Heart right ventricle (tissue), 16 donors: ENCODE results near the gene DCTN2. TPM values are rescaled to one million over a fixed set of nuclear protein-coding genes. Genes with fewer than 3 reads are reported as not detected.

ENCODE experiments used
- ATAC-seq, 8 donors: fragments of 200-7000 bp; cut with Tn5 transposase; one replicate each; pipeline ENCODE4 v1.9.1; 2020; ENCODE audit warnings: mild to moderate bottlenecking in 8 of 8, moderate library complexity in 8 of 8, moderate number of reproducible peaks in 1 of 8
- DNase-seq, 2 donors: peaks; one replicate each; pipeline ENCODE4 v3.0.0-alpha.2; 2020
- H3K27ac ChIP-seq, 10 donors: fragments of 200-600 bp; sonication (generic) in 2 of 10; one replicate each; pipeline versions ENCODE4 v1.5.0 to v1.8.0; 2020 to 2022; ENCODE audit warnings: mild to moderate bottlenecking in 3 of 10
- H3K27me3 ChIP-seq, 7 donors: fragments of 200-600 bp; one replicate each; pipeline ENCODE4 v1.8.0; 2021 to 2022; ENCODE audit warnings: mild to moderate bottlenecking in 2 of 7
- H3K36me3 ChIP-seq, 9 donors: fragments of 200-600 bp; sonication (generic) in 1 of 9; one replicate each; pipeline versions ENCODE4 v1.5.0 to v1.8.0; 2020 to 2022; ENCODE audit warnings: mild to moderate bottlenecking in 2 of 9
- H3K4me1 ChIP-seq, 9 donors: fragments of 200-600 bp; sonication (generic) in 1 of 9; one replicate each; pipeline versions ENCODE4 v1.5.0 to v1.8.0; 2020 to 2022; ENCODE audit warnings: mild to moderate bottlenecking in 4 of 9
- H3K4me3 ChIP-seq, 10 donors: fragments of 200-600 bp; sonication (generic) in 2 of 10; one replicate each; pipeline versions ENCODE4 v1.5.0 to v1.8.0; 2020 to 2022; ENCODE audit warnings: mild to moderate bottlenecking in 7 of 10, moderate library complexity in 2 of 10
- H3K9me3 ChIP-seq, 11 donors: fragments of 200-600 bp in 10 of 11; sonication (generic) in 2 of 11; one replicate each; pipeline versions ENCODE4 v1.5.0 to v1.8.0; 2013 to 2022; ENCODE audit warnings: mild to moderate bottlenecking in 2 of 11, control low read depth in 1 of 11, moderate library complexity in 1 of 11
- CTCF ChIP-seq, 9 donors: fragments of 200-600 bp; sonication (generic) in 2 of 9; IDR thresholded peaks; one replicate each; pipeline versions ENCODE4 v1.5.0 to v1.8.0; 2021 to 2022; ENCODE audit warnings: antibody characterized with exemption in 9 of 9, mild to moderate bottlenecking in 5 of 9, moderate library complexity in 1 of 9
- WGBS, 2 donors: extraction: QIAGEN DNeasy Blood & Tissue Kit; methylation state at CpG; one replicate each; pipeline ENCODE4 v1.1.7; 2013; ENCODE audit warnings: inconsistent platforms in 1 of 2; 5-methylcytosine and 5-hydroxymethylcytosine counted together
- intact Hi-C, 10 donors: fragments of 100-400 bp; cut with DNase I; formaldehyde crosslinking; loops; one replicate each; pipeline versions ENCODE4 v1.11.1 to v1.14.2; 2022
- polyA plus RNA-seq, 2 donors: library from polyadenylated mRNA; stranded (reverse); fragments of 200-250 nt; gene quantifications; one replicate each; pipeline ENCODE4 v1.2.3, GENCODE V29; 2013
- total RNA-seq, 10 donors: library from RNA; stranded (reverse); fragmentation: NEBNext Ultra II Directional in 3 of 10; extraction: Animal tissue kit (Norgen Biotek cat#: 25700) in 3 of 10; gene quantifications; one replicate each; pipeline versions ENCODE4 v1.2.1 to v1.2.4, GENCODE V29; 2021 to 2023
- donor health status: Arrhythmogenic right ventricular cardiomyopathy.
- donor health status: ischemic (EF 13 %, LVEDD 7.1; RV severe dilation, severe dysfunction).
- donor health status: healthy with polysubstance abuse.
- donor health status: DM: no; HTN: yes; CAD: no.
- donor health status: DM: no; HTN: no; CAD: no.
- donor health status: ischemic (EF 25% LVEDD 6.9; RV normal size, moderate dysfunction).
- donor health status: ischemic (EF 25% LVEDD 5.7; RV mildly dilated, moderate dysfunction).
- donor health status: healthy.
- donor health status: DM: yes; HTN: yes; CAD: no.
- donor health status: Ischemic cardiomyopathy.
- donor health status: ischemic (EF 35%, LVEDD 5.7; RV mildly dilated, moderate dysfunction).
- donor health status: nonischemic (EF 11% LVEDD 7.7; RV severe dilation, severe dysfunction).
- donor health status: DM: yes; HTN: yes; CAD: no.
- donor health status: PGD.
- donor health status: ischemic (EF 29% LVEDD 5.4; RV normal size, mild dysfunction).
- donor health status: nonischemic (EF 23%, LVEDD 6.1; RV moderate dilation, normal function).

The DCTN2 gene
- total and polyA plus RNA-seq, 12 donors, result 45.9 to 174 (median 101) TPM

DNA sequence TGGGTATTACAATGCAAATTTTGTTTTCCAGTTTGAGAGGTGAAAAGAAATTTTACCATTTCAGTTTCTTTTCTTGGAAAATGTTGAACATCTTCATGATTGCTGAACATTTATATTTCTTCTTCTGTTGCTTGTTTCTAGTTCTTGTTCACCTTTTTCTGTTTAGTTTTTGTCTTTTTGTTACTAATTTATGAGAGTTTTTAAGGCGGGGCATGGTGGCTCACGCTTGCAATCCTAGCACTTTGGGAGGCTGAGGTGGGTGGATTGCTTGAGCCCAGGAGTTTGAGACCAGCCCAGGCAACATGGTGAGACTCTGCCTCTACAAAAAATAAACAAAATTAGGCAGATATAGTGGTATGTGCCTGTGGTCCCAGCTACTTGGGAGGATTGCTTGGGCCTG is 13.5 kb upstream of the DCTN2 start:
- H3K36me3 ChIP-seq, result no peaks in the 10 kb centered on the region
- intact Hi-C loops, result no loop called here
- H3K27ac ChIP-seq, result no peak overlapping the region
- no peaks in the 10 kb centered on the region for H3K4me1 ChIP-seq
- H3K27me3 ChIP-seq, result peaks cover 0 to 30% (median 9%) of the 10 kb centered on the region in 7 donors
- ATAC-seq (no peak), DNase-seq (no peak)
- no peak overlapping the region for H3K4me3 ChIP-seq
- 94 to 95% methylated on average over 2 of the region's 2 CpGs for WGBS, 2 donors
- H3K9me3 ChIP-seq, result no peaks in the 10 kb centered on the region
- no peak for TF ChIP-seq CTCF (IDR thresholded peaks at IDR 0.05)

DNA sequence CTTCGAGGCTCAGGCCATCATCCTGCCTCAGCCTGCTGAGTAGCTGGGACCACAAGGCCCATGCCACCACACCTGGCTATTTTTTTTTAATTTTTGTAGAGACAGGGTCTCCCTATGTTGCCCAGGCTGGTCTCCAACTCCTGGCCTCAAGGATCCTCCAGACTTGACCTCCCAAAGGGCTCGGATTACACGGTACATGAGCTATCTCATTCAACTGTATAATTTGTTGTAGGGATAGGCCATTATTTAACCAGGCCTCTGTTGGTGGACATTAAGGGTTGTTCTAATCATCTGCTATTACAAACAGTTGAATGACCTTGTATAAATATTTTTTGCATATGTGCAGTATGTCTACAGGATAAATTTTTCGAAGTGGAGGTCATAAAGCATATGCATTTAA is 11.9 kb upstream of the DCTN2 start:
- Histone ChIP-seq H3K36me3 (no peaks in the 10 kb centered on the region), H3K27me3 (peaks cover 0 to 22% (median 8%) of the 10 kb centered on the region in 7 donors), H3K4me3 (no peak overlapping the region), H3K27ac (no peak overlapping the region), H3K4me1 (no peaks in the 10 kb centered on the region), H3K9me3 (no peaks in the 10 kb centered on the region)
- 81 to 89% methylated on average over 4 of the region's 4 CpGs for WGBS, 2 donors
- intact Hi-C loops, result no loop called here
- ATAC-seq, result no peak
- TF ChIP-seq CTCF (IDR thresholded peaks at IDR 0.05), result no peak
- no peak for DNase-seq

DNA sequence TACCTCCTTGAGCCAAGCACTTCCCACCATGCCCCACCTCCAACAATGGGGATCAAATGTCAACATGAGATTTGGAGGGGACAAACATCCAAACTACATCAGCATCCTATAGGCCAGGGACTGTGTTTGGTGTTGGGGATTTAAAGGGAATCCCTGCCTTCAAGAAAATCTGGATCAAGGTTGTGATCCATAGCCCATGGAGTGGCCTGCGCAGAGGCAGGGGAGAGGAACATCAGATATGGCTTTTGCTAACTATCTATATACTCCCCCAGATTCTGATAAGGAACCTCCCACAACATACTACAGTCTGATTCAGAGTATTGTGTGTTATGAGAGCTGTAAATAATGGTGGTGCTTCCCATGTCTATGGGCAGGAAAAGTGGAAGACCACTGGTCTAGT is 7.9 kb upstream of the DCTN2 start:
- Histone ChIP-seq H3K9me3 (no peaks in the 10 kb centered on the region), H3K27ac (no peak overlapping the region), H3K4me3 (no peak overlapping the region), H3K36me3 (no peaks in the 10 kb centered on the region), H3K27me3 (peaks cover 0 to 35% (median 28%) of the 10 kb centered on the region in 7 donors), H3K4me1 (peaks cover 3 to 5% (median 4%) of the 10 kb centered on the region in 9 donors)
- DNase-seq (no peak), ATAC-seq (no peak)
- TF ChIP-seq CTCF (IDR thresholded peaks at IDR 0.05), result no peak
- 90 to 97% methylated on average over 1 of the region's 1 CpG for WGBS, 2 donors
- intact Hi-C loops, result no loop called here

DNA sequence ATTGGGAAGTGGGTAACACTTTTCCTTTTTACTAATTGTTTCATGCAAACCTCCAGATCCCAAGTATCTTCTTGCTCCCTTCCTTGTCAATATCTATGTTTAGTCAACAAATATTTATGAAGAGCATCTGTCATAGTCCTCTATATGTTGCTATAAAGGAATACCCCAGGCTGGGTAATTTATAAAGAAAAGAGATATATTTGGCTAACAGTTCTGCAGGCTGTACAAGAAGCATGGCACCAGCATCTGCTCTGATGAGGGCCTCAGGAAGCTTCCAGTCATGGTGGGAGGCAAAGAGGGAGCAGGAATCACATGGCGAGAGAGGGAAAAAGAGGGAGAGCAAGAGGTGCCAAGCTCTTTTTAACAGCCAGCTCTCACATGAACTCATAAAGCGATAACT is 7.5 kb upstream of the DCTN2 start:
- Histone ChIP-seq H3K36me3 (no peaks in the 10 kb centered on the region), H3K27ac (no peak overlapping the region), H3K27me3 (peaks cover 0 to 39% (median 32%) of the 10 kb centered on the region in 7 donors), H3K9me3 (no peaks in the 10 kb centered on the region), H3K4me3 (no peak overlapping the region), H3K4me1 (peaks cover 4 to 9% (median 6%) of the 10 kb centered on the region in 9 donors)
- TF ChIP-seq CTCF (IDR thresholded peaks at IDR 0.05), result no peak
- ATAC-seq, result no peak
- intact Hi-C loops, result no loop called here
- 93 to 94% methylated on average over 2 of the region's 2 CpGs for WGBS, 2 donors
- no peak for DNase-seq
